GM12875 (cell line): ENCODE results near the gene TMEM161B.

Experiments
- H3K4me3 ChIP-seq: one replicate; pipeline ENCODE4 v1.5.1; 2011; ENCODE audit warnings: low read depth, low read length, control low read depth
- TF ChIP-seq, protein P1 (sequence below): IDR thresholded peaks from 2 replicates; pipeline ENCODE4 v1.5.1; 2011; ENCODE audit warnings: low read depth, mild to moderate bottlenecking, control low read depth, inconsistent platforms, low read length, moderate library complexity, borderline replicate concordance; ENCODE audit not compliant: insufficient read depth

Gene TMEM161B

DNA sequence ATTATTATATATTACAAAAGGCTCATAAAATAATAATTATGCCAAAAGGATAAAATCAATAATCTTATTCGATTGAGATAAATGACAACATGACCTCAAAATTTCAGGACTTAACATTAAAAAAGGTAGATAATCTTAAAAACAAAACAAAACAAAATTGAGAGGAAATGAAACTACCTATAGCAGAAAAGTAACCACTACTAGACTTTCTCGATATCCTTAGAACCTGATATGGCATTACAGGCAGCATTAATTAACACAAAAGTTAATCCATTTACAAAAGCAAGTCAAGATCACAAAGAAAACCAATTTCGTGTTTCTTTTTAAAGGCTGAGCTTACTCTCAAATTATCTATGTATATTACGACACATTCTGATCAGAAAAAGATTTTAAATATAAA lies 29.9 kb downstream of the TMEM161B start:
- TF ChIP-seq, protein P1, sequence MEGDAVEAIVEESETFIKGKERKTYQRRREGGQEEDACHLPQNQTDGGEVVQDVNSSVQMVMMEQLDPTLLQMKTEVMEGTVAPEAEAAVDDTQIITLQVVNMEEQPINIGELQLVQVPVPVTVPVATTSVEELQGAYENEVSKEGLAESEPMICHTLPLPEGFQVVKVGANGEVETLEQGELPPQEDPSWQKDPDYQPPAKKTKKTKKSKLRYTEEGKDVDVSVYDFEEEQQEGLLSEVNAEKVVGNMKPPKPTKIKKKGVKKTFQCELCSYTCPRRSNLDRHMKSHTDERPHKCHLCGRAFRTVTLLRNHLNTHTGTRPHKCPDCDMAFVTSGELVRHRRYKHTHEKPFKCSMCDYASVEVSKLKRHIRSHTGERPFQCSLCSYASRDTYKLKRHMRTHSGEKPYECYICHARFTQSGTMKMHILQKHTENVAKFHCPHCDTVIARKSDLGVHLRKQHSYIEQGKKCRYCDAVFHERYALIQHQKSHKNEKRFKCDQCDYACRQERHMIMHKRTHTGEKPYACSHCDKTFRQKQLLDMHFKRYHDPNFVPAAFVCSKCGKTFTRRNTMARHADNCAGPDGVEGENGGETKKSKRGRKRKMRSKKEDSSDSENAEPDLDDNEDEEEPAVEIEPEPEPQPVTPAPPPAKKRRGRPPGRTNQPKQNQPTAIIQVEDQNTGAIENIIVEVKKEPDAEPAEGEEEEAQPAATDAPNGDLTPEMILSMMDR = no peak
- H3K4me3 ChIP-seq = no peak overlapping the region

DNA sequence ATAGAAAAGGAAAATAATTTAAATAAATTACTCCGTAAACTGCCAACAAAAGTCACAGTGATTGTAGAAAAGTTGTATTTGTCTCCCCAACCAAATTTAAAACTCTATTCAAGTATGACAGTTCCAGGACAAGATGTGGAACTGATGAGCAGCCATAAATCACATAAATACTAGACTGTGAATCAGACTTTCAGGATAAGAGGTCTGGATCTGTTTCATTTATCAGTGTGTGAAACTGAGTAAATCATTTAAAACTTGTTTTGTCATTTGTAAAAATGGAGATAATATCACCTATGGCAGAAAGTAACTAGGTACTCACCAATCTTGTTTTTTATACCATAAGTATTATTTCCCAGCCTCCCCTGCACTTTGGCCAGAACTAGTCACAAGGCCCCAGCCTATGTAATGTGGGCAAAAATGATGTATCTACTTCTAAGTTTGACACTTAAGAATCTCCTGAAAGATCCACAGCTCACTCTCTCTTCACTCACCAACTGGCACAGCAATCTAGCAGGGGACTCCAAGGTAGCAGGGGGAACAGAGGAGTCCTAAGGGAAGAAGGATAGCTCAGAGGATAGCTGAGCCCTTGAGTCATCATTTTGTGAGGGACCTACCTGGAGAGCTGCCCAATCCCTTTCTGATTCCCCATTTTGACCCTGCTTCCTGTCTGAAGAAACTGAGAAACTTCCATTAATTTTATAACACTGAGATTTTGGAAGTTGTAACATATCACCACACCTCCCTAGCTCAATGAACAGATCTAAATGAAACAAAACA lies 31.6 kb downstream of the TMEM161B start:
- TF ChIP-seq, protein P1 = no peak
- H3K4me3 ChIP-seq = no peak overlapping the region

DNA sequence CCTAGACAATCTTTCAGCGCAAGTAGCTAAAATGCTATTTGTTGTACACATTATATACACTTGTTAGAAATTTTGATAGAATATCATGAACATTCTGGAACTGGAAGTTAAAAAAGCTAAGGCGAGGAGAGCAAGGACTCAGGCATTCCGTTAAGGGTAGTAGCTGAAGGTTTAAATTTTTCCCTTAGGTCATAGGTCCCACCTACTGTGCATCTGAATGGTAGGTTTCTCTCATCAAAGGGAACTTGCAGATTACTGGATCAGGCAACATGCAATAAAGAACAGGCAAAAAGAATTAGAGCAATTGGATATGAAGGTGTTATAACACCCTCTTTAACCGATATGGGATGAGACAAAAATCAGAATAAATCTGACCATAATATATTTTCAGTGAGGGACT lies 32.8 kb downstream of the TMEM161B start:
- no peak overlapping the region for H3K4me3 ChIP-seq
- TF ChIP-seq, protein P1 = no peak

DNA sequence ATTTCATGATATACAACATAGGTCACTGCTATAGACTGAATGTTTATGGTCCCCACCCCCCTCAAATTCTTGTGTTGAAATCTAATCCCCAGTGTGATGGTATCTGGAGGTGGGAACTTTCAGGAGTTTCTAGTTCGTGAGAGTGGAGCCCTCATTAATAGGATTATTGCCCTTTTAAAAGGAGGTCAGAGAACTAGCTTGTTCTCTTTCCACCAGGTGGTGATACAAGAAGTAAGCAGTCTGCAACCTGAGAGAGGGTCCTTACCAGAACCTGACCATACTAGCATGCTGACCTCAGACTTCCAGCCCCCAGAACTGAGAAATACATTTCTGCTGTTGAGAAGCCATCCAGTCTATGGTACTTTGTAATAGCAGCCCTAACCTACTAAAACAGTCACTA lies 33.3 kb downstream of the TMEM161B start:
- TF ChIP-seq, protein P1 = no peak
- H3K4me3 ChIP-seq = no peak overlapping the region

DNA sequence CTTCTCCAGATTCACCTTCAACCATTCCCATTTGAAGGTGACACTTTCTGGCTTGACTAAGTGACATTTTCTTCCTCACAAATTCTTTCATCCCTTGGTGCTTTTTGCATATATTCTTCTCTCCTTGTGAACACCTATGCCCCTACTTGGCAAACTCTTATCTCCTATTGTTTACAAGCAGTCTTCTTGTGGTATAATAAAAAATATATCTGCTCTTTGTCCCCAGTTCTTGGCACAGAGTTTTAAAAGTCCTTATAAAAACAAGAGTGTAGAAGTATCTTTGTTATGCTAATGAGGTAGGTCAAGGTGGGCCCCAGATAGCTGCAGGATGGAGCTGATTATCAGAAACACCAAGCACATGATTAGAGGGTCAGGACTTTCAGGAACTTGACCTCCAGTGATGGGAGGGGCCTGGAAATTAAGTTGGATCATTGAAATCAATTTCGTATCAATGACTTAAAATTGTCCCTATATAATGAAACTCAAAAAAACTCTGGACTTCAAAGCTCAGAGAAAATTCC lies 38.0 kb downstream of the TMEM161B start:
- no peak overlapping the region for H3K4me3 ChIP-seq
- TF ChIP-seq, protein P1 = no peak

DNA sequence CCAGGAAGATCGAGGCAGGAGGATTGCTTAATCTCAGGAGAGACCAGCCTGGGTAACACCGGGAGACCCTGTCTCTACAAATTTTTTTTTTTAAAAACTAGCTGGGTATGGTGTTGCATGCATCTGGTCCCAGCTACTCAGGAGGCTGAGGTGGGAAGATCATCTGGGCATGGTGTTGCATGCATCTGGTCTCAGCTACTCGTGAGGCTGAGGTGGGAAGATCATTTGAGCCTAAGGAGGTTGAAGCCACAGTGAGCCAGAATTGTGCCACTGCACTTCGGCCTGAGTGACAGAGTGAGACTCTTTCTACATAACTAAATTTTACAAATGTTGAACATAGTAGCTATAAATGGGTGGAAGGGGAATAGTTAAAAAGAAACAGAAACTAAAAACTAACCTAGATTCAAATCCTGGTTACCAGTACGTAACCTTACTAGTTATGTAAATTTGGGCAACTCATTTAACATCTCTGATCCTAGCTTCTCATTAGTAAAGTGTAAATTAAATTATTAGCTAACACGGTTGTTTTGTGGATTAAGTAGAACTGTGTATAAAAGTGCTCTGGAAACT lies 41.7 kb downstream of the TMEM161B start:
- H3K4me3 ChIP-seq = no peak overlapping the region
- TF ChIP-seq, protein P1 = no peak

DNA sequence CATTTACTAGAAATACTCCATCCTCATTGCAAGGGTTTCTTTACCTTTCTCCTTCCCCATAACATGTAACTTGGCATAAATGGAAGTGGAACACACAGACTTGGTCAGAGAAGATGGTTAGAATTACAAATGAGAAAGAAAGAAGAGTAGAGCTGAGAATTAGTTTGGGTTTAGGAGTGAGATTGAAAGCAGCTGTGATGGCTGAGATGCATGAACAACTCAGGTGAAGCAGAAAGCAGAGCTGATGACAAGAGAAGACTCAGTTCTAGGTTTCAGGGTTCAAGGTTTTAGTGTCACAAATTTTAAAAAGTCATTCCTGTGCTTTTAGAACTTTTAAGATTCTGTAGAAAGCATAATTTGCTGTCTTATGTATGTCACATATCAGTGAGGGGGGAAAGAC lies 54.0 kb downstream of the TMEM161B start:
- H3K4me3 ChIP-seq = no peak overlapping the region
- TF ChIP-seq, protein P1 = no peak
